ENCODE data around the gene HIGD1B. TPM values are rescaled to one million over a fixed set of nuclear protein-coding genes. Genes with fewer than 3 reads are reported as not detected.
"Not testable (repeated sequence)": the region's sequence is repeated elsewhere in the genome, so short reads cannot be mapped to it uniquely, and the experiment has no call there.

HIGD1B gene
- not detected for total RNA-seq

GRCh38 chr17:44847586-44847985, at the start of gene HIGD1B:
Gene HIGD1B (plus strand): TSS chr17:44847883. CDS start chr17:44848153, 270 bp downstream.
- POLR2A ChIA-PET = no interaction called here
- Mint-ChIP-seq H3K27me3 (ENCODE audit: low read depth) (no peaks in the 10 kb centered on the region), H3K4me1 (ENCODE audit: low read depth) (no peaks in the 10 kb centered on the region), H3K27ac (no peak within 1 kb of the TSS), H3K9me3 (ENCODE audit: insufficient read depth) (no peaks in the 10 kb centered on the region), H3K36me3 (ENCODE audit: low read depth) (peaks cover 27% of the 10 kb centered on the region), H3K4me3 (no peak within 1 kb of the TSS)
- CTCF ChIA-PET = interaction anchor here (0.5 to 1.3 kb wide), 3 partner anchors 17 to 804 kb away, joined by 3 to 4 read pairs (median 3); no protein-coding TSS in a partner anchor
- no peak for ATAC-seq
- DNase-seq = no peak

DNA sequence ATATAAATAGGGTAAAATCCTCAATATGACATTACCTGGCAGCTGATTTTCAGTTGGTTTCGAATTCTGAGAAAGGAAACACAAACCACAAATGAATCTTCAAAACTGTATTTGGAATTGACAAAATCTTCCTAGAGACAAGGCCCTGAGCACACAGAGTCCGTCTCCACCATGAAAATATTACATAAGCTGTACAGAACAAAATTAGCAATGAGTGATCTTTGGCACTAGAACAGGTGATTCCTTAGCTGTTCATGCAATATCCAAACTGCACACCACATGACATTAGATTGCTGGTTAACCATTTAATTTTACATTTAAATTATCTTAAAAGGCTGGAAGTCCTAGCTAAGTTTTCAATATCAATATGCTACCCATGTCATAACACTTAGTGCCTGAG, 49.3 kb upstream of the HIGD1B start:
- DNase-seq (no peak), ATAC-seq (no peak)
- Mint-ChIP-seq H3K9me3 (ENCODE audit: insufficient read depth) (no peaks in the 10 kb centered on the region), H3K4me1 (ENCODE audit: low read depth) (peaks cover 17% of the 10 kb centered on the region), H3K27ac (no peak overlapping the region), H3K4me3 (no peak overlapping the region), H3K27me3 (ENCODE audit: low read depth) (peaks cover 4% of the 10 kb centered on the region), H3K36me3 (ENCODE audit: low read depth) (no peaks in the 10 kb centered on the region)
- POLR2A ChIA-PET = interaction anchor here (0.7 kb wide), 1 partner anchor 20 kb away, joined by 5 read pairs; no protein-coding TSS in a partner anchor
- CTCF ChIA-PET = interaction anchor here (0.8 to 2.9 kb wide), 6 partner anchors 15 to 193 kb away, joined by 3 to 21 read pairs (median 4); no protein-coding TSS in a partner anchor

- H3K9me3 Mint-ChIP-seq (ENCODE audit: insufficient read depth) = no peaks in the 10 kb centered on the region
- H3K4me3 Mint-ChIP-seq = no peak overlapping the region
- ATAC-seq = no peak
- H3K27me3 Mint-ChIP-seq (ENCODE audit: low read depth) = peaks cover 2% of the 10 kb centered on the region
- no peaks in the 10 kb centered on the region for H3K36me3 Mint-ChIP-seq (ENCODE audit: low read depth)
- peaks cover 12% of the 10 kb centered on the region for H3K4me1 Mint-ChIP-seq (ENCODE audit: low read depth)
- CTCF ChIA-PET = no interaction called here
- POLR2A ChIA-PET = no interaction called here
- H3K27ac Mint-ChIP-seq = no peak overlapping the region
- no peak for DNase-seq
Observed at GRCh38 chr17:44801880-44802279, 45.8 kb upstream of the HIGD1B start.

DNA sequence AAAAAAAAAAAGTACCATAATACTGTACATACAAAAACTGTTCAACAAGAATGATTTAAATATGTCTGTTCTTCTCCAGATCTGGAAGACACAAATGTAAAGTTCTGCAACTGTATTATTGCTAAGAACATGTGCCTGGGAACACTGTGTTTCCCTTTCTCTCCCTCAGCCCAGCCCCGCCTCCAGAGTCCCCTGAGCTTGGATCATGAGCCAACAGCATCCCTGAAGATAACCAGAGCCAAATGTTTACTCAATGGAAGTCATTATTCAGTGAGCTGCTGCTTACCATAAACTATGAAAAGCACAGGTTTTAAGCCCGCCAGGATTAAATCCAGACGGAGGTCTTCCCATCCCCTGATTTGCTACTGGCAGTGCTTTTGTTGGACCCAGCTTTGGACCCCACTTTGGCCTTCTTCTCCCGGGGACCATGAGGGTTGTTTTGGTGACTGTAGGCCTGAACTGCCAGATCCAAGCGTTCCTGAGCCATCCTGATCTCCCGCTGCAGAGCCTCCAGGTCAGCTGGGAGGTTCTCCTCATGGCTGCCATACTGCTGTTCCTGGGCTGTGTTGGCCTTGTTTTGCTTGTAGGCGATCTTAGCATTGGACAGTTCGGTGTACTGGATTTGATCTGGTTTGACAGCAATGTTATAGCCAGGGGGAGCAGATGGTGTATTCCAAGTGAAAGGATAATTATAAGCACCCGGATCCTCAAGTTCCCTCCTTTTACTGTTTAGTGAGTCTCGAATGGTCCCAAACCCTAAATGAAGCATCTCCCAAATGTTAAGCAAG, 43.2 kb upstream of the HIGD1B start:
- CTCF ChIA-PET = no interaction called here
- no peak for ATAC-seq
- Mint-ChIP-seq H3K4me3 (no peak overlapping the region), H3K27ac (no peak overlapping the region), H3K4me1 (ENCODE audit: low read depth) (no peaks in the 10 kb centered on the region), H3K9me3 (ENCODE audit: insufficient read depth) (no peaks in the 10 kb centered on the region), H3K36me3 (ENCODE audit: low read depth) (no peaks in the 10 kb centered on the region), H3K27me3 (ENCODE audit: low read depth) (peaks cover 4% of the 10 kb centered on the region)
- POLR2A ChIA-PET = no interaction called here
- no peak for DNase-seq

DNA sequence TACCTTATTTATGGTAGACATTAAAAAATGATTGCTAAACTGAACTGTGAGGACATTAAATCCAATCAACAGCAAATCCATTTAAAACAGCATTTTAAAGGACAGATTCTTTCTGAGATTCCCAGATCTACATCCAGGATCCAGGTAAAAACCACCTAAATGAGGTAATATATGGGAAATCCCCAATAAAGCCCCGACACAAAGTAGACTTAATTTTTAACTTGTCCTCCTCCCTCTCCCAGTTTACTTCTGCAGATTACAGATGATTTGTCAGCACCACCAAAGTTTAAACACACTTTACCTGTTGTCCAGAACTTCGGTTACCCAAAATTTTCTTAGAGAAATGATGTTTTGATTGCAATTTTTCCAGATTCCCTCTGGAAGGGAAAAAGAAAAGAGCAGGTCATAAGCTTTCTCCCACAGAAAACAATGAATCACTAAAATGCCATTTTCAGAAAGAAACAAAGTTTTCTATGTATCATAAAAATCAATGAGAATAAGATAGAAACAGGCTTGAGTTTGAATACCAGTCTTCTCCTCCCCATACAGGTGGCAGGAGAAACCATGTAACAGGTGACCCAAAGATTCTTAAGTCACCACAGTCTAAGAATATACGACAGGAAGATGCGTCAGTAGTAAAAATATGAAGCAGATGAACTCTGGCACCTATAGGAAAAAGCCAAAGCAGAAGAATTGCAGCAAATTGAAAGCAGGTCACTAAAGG, 40.4 kb upstream of the HIGD1B start:
- Mint-ChIP-seq H3K4me1 (ENCODE audit: low read depth) (no peaks in the 10 kb centered on the region), H3K36me3 (ENCODE audit: low read depth) (no peaks in the 10 kb centered on the region), H3K27ac (no peak overlapping the region), H3K4me3 (no peak overlapping the region), H3K9me3 (ENCODE audit: insufficient read depth) (no peaks in the 10 kb centered on the region), H3K27me3 (ENCODE audit: low read depth) (peaks cover 2% of the 10 kb centered on the region)
- ChIA-PET CTCF (interaction anchor here (1.5 kb wide), 1 partner anchor 71 kb away, joined by 3 read pairs; no protein-coding TSS in a partner anchor), POLR2A (no interaction called here)
- no peak for ATAC-seq
- DNase-seq = no peak

DNA sequence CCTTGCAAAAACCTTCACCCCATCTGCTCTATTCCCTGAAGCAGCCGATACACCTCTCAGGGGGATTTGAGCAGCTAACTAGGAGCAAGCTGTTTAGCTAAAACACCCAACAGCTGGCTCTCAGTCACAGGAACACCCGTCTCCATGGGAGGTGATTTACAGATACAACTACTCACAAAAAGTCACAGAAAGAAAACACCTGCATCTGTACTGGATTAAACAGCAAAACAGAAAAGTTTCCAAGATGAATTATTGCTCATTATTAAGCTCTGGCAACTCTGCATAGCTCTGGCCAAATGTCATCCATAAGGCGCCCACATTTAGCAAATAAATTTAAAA, 39.9 kb upstream of the HIGD1B start:
- H3K9me3 Mint-ChIP-seq (ENCODE audit: insufficient read depth) = no peaks in the 10 kb centered on the region
- DNase-seq (no peak), ATAC-seq (no peak)
- no peak overlapping the region for H3K4me3 Mint-ChIP-seq
- H3K27ac Mint-ChIP-seq = no peak overlapping the region
- peaks cover 2% of the 10 kb centered on the region for H3K27me3 Mint-ChIP-seq (ENCODE audit: low read depth)
- ChIA-PET CTCF (interaction anchor here (1.5 kb wide), 1 partner anchor 70 kb away, joined by 3 read pairs; no protein-coding TSS in a partner anchor), POLR2A (no interaction called here)
- no peaks in the 10 kb centered on the region for H3K4me1 Mint-ChIP-seq (ENCODE audit: low read depth)
- no peaks in the 10 kb centered on the region for H3K36me3 Mint-ChIP-seq (ENCODE audit: low read depth)

GRCh38 chr17:44808156-44808555, 39.5 kb upstream of the HIGD1B start:
- no peaks in the 10 kb centered on the region for H3K4me1 Mint-ChIP-seq (ENCODE audit: low read depth)
- no peak for ATAC-seq
- H3K4me3 Mint-ChIP-seq = no peak overlapping the region
- H3K9me3 Mint-ChIP-seq (ENCODE audit: insufficient read depth) = no peaks in the 10 kb centered on the region
- peaks cover 2% of the 10 kb centered on the region for H3K27me3 Mint-ChIP-seq (ENCODE audit: low read depth)
- no peaks in the 10 kb centered on the region for H3K36me3 Mint-ChIP-seq (ENCODE audit: low read depth)
- ChIA-PET CTCF (interaction anchor here (1.5 kb wide), 1 partner anchor 70 kb away, joined by 3 read pairs; no protein-coding TSS in a partner anchor), POLR2A (no interaction called here)
- no peak overlapping the region for H3K27ac Mint-ChIP-seq
- no peak for DNase-seq

DNA sequence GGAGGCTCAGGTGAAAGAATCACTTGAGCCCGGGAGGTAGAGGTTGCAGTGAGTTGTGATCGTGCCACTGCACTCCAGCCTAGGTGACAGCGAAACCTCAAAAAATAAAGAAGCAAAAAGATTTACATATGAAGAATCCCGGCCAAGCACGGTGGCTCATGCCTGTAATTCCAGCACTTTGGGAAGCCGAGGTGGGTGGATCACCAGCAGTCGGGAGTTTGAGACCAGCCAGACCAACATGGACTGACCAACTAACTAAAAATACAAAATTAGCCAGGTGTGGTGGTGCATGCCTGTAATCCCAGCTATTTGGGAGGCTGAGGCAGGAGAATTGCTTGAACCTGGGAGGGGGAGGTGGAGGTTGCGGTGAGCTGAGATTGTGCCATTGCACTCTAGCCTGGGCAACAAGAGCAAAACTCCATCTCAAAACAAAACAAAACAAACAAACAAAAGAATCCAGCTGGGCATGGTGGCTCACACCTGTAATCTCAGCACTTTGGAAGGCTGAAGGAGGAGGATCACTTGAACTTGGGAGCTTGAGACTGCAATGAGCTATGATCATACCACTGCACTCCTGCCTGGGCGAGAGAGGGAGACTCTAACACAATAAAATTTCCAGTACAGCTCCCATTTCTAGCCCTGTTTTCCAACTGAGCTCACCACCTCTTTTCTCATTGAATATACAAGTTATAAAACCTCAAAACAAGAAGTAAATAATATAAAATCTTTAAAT, 38.9 kb upstream of the HIGD1B start:
- CTCF ChIA-PET = interaction anchor here (0.9 kb wide), 1 partner anchor 30 kb away, joined by 3 read pairs; no protein-coding TSS in a partner anchor
- H3K9me3 Mint-ChIP-seq (ENCODE audit: insufficient read depth); POLR2A ChIA-PET; H3K4me3 Mint-ChIP-seq; H3K36me3 Mint-ChIP-seq (ENCODE audit: low read depth); DNase-seq; H3K4me1 Mint-ChIP-seq (ENCODE audit: low read depth); ATAC-seq; H3K27me3 Mint-ChIP-seq (ENCODE audit: low read depth); H3K27ac Mint-ChIP-seq: not testable (repeated sequence)

DNA sequence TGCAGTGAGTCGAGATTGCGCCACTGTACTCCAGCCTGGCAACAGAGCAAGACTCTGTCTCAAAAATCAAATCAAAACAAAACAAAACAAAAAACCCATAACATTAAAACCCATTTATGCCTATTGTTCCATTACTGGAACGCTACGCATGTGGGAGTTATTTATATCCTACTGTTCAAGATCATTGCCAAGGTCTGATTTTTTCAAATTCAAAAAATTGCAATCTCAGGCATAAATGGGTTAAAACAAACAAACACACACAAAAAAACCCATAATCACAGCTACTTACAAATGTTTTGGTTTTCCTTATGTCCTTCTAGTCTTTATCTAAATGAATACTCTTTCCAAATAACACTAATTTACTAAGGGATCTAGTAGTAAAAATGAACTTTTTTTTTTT, 35.4 kb upstream of the HIGD1B start:
- Mint-ChIP-seq H3K36me3 (ENCODE audit: low read depth) (no peaks in the 10 kb centered on the region), H3K27me3 (ENCODE audit: low read depth) (peaks cover 2% of the 10 kb centered on the region), H3K27ac (no peak overlapping the region), H3K4me1 (ENCODE audit: low read depth) (no peaks in the 10 kb centered on the region), H3K9me3 (ENCODE audit: insufficient read depth) (no peaks in the 10 kb centered on the region), H3K4me3 (no peak overlapping the region)
- DNase-seq (no peak), ATAC-seq (no peak)
- CTCF ChIA-PET = interaction anchor here (0.9 kb wide), 1 partner anchor 33 kb away, joined by 3 read pairs; no protein-coding TSS in a partner anchor
- POLR2A ChIA-PET = no interaction called here

- CTCF ChIA-PET = interaction anchor here (1.2 kb wide), 1 partner anchor 17 kb away, joined by 3 read pairs; no protein-coding TSS in a partner anchor
- H3K27ac Mint-ChIP-seq; H3K9me3 Mint-ChIP-seq (ENCODE audit: insufficient read depth); H3K4me3 Mint-ChIP-seq; POLR2A ChIA-PET; H3K36me3 Mint-ChIP-seq (ENCODE audit: low read depth); H3K4me1 Mint-ChIP-seq (ENCODE audit: low read depth); DNase-seq; ATAC-seq; H3K27me3 Mint-ChIP-seq (ENCODE audit: low read depth): not testable (repeated sequence)
Observed at GRCh38 chr17:44818508-44818907, 29.2 kb upstream of the HIGD1B start.

DNA sequence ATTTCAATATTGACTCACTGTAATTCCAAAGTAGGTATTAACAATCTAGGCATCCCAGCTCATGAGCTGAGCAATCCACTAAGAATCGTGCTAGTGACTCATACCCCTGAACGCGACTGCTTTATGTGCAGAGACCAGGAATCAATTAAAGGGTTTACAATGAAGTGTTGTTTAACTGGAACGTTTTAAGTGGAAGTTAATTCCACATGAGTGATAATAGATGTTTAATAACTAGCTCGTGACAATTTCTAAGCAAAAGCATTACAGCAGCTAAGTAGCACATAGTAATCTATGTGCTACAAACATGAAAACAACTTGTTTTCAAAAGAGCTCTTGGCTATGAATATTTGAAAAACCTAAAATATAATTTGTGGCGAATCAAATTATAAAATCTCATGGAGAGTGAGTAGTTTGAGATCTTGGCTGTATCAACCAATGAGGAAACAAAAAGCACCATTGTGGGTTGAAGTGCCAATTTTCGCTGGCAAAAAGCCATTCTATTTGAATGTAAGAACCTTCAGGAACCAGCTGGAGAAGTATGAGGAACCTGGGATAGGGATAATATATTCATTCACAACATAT, 27.0 kb upstream of the HIGD1B start:
- DNase-seq (no peak), ATAC-seq (no peak)
- ChIA-PET CTCF (interaction anchor here (1.0 kb wide), 1 partner anchor 41 kb away, joined by 4 read pairs; no protein-coding TSS in a partner anchor), POLR2A (no interaction called here)
- H3K36me3 Mint-ChIP-seq (ENCODE audit: low read depth) = no peaks in the 10 kb centered on the region
- H3K27ac Mint-ChIP-seq = no peak overlapping the region
- H3K9me3 Mint-ChIP-seq (ENCODE audit: insufficient read depth) = no peaks in the 10 kb centered on the region
- H3K4me1 Mint-ChIP-seq (ENCODE audit: low read depth) = no peaks in the 10 kb centered on the region
- peaks cover 1% of the 10 kb centered on the region for H3K27me3 Mint-ChIP-seq (ENCODE audit: low read depth)
- no peak overlapping the region for H3K4me3 Mint-ChIP-seq
